Jurkat, Clone E6-1 (cell line): Measurements from ENCODE around the gene DROSHA. TPM values are rescaled to one million over a fixed set of nuclear protein-coding genes. Genes with fewer than 3 reads are reported as not detected.
"Not testable (repeated sequence)": the region's sequence is repeated elsewhere in the genome, so short reads cannot be mapped to it uniquely, and the experiment has no call there.

Source experiments
- DNase-seq: peaks from one replicate; pipeline ENCODE4 v3.0.0-alpha.2; 2011; ENCODE audit warnings: low read depth, low spot score
- H3K4me3 ChIP-seq: 2 replicates; pipeline ENCODE4 v1.5.1; 2011; ENCODE audit warnings: mild to moderate bottlenecking, low read length, control low read depth, moderate library complexity
- polyA plus RNA-seq: library from polyadenylated mRNA; unstranded; fragments of >200 nt; gene quantifications from one replicate; pipeline ENCODE4 v1.2.1, GENCODE V29; 2012; ENCODE audit warnings: missing spikeins; ENCODE audit not compliant: insufficient read length, insufficient read depth

DROSHA gene, protein sequence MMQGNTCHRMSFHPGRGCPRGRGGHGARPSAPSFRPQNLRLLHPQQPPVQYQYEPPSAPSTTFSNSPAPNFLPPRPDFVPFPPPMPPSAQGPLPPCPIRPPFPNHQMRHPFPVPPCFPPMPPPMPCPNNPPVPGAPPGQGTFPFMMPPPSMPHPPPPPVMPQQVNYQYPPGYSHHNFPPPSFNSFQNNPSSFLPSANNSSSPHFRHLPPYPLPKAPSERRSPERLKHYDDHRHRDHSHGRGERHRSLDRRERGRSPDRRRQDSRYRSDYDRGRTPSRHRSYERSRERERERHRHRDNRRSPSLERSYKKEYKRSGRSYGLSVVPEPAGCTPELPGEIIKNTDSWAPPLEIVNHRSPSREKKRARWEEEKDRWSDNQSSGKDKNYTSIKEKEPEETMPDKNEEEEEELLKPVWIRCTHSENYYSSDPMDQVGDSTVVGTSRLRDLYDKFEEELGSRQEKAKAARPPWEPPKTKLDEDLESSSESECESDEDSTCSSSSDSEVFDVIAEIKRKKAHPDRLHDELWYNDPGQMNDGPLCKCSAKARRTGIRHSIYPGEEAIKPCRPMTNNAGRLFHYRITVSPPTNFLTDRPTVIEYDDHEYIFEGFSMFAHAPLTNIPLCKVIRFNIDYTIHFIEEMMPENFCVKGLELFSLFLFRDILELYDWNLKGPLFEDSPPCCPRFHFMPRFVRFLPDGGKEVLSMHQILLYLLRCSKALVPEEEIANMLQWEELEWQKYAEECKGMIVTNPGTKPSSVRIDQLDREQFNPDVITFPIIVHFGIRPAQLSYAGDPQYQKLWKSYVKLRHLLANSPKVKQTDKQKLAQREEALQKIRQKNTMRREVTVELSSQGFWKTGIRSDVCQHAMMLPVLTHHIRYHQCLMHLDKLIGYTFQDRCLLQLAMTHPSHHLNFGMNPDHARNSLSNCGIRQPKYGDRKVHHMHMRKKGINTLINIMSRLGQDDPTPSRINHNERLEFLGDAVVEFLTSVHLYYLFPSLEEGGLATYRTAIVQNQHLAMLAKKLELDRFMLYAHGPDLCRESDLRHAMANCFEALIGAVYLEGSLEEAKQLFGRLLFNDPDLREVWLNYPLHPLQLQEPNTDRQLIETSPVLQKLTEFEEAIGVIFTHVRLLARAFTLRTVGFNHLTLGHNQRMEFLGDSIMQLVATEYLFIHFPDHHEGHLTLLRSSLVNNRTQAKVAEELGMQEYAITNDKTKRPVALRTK (N-terminal part only)
- 118 TPM for polyA plus RNA-seq

DNA sequence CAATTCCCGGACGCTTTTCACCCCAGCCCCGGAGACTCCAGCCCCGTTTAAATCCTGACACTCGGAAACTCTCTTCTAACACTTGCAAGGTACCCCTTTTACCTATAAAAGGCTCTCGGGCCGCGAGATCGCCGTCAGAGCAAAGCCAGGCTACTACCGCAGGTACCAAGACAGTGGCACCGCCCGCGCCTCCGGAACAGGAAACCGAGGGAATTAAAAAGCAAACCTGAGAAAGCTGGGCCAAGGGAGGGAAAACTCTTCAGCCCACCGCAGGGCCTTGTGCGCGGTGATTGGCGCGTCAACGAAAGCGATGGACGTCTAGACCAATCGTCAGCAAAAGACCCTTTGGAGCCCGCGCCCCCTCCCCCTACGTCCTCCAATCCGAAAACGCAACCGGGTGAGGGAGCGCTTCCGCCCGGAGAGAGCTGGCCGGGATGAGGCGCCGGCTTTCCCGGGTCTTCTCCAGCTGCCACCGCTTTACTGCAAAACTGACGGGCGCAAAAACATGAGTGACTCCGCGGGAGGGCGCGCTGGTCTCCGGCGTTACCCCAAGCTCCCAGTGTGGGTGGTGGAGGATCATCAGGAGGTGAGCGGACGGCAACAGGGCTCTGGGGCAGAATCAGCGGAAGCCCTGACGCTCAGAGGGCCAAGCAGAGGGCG, at the start of gene DROSHA, which contains the start of gene C5orf22:
Gene DROSHA (minus strand): TSS at position 206 of the 660 bp plus-strand sequence. CDS start 3,034 bp downstream, outside the sequence.
Gene C5orf22 (plus strand): TSS at position 414 of the 660 bp plus-strand sequence. CDS start 92 bp downstream, at position 506.
- peak within 1 kb of the TSS; percentile 99 for H3K4me3 ChIP-seq
- peak; percentile 96 for DNase-seq

DNA sequence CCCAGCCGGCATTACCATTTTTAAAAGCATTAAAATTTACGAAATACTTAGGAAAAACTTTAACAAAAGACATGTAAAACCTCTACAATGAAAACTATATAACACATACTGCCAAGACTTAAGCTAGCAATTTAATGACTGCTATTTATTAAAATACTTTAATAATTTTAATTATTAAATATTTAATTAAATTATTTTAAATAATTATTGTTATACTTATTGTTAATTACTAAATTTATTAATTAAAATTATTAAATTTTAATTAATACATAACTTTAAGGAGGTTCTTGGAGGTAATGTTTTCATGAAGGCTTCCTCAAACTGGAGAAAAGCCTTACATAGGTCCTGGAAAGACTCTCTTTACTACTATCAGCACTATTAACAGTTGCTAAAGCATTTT, 47.7 kb upstream of the DROSHA start:
- H3K4me3 ChIP-seq = no peak overlapping the region
- no peak for DNase-seq

DNA sequence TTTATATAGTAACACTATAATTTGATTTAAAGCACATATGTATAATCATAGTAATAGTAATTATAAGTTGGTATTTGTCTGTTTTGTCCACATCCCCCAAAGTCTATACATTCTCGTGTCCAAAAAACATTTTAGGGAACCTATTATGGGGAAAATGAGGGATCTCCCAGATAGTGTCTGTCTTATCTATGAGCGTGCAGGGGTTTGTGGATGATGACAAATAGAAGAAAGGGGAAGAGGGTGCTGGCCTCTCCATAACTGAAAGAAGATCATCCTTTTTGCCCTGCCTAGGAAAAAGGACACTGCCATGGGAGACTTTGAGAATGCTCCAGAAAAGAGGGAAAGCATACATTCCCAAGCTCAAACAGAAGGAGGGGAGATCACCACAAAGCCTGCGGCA, 45.5 kb upstream of the DROSHA start:
- no peak for DNase-seq

DNA sequence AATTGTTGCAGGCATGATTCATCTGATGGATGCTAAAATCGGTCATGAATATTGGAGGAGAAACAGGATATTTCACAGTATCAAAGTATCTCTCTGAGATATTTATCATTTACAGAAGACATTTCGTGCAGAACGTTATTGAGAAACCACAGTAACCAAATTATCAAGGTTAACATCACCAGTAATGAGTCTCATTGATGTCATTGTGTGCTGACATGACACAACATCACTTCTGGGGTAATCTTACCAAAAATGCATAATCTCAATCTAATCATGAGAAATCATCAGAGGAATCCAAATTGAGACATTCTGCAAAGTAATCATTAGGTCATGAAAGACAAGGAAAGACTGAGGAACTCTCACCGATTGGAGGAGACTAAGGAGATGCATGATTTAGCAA, 42.9 kb upstream of the DROSHA start:
- no peak overlapping the region for H3K4me3 ChIP-seq
- no peak for DNase-seq

More for the DNA sequence above, 45.5 kb upstream of the DROSHA start:
- H3K4me3 ChIP-seq = no peak overlapping the region

DNA sequence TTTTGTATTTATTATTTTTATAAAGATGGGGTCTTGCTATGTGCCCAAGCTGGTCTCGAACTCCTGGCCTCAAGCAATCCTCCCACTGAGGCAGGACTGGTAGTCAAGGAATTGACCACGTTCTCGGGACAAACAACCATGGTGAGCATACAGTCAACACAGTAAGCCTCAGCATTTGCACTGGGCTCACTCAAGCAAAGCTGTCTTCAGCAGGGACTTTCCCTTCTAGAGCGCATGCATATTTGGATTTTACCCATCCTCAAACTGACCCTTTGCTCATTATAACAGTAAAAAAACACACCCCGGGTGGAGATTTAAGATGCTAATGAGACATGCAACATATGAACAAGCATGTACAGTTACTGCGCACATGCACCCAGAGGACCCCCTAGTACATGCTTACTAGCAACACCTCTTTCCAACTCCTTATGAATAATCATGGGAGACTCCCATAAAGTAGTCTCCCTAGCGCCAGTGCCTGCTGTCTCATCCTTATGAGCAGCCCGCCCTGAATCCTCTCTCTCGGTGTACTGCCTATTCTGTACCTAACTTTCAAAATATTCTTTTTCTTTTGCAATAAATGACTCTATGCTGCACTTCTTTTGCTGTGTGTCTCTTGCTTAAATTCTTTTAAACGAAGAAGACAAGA, 41.7 kb upstream of the DROSHA start:
- DNase-seq = no peak
- H3K4me3 ChIP-seq = no peak overlapping the region

DNA sequence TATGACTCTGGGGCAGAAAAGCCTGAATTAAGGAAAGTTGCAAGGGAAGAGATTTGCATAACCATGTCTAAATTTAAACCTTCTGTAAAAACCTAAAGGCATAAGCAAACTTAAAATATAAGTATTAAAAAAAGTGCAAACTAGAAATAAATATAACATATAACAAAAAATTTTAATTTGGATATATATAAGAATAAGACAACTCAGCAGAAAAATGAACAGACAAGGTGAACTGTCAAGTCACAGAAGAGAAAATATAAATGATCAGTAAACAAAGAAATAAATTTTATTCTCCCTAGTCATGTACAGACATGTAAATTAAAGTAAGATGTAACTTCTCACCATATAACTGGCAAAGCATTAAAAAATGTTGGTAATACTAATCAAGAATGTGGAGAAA, 37.2 kb upstream of the DROSHA start:
- no peak overlapping the region for H3K4me3 ChIP-seq
- DNase-seq = no peak

DNA sequence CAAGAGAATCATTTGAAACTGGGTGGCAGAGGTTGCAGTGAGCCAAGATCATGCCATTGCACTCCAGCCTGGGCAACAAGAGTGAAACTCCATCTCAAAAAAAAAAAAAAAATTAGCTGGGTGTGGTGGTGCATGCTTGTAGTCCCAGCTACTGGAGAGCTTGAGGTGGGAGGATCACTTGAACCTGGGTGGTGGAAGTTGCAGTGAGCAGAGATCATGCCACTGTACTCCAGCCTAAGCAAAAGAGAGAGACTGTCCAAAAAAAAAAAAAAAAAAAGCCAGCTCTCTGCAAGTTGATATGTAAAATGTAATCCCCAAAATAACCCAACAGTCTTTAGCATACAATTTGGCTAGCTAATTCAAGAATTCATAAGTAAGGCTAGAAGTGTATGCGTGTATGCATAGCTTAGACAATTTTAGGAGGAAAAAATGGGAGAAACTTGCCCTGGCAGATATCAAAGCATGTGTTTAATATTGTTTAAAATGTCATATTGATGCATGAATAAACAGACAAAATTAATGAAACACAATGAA, 36.5 kb upstream of the DROSHA start:
- no peak for DNase-seq
- no peak overlapping the region for H3K4me3 ChIP-seq

DNA sequence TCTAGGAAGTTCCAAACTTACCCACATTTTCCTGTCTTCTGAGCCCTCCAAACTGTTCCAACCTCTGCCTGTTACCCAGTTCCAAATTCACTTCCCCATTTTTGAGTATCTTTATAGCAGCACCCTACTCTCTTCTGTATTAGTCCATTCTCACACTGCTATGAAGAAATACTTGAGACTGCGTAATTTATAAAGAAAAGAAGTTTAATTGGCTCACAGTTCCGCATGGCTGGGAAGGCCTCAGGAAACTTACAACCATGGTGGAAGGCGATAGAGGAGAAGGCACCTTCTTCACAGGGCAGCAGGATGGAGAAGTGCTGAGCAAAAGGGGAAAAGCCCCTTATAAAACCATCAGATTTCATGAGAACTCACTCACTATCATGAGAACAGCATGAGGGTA, 34.5 kb upstream of the DROSHA start:
- not testable (repeated sequence) for DNase-seq, H3K4me3 ChIP-seq

DNA sequence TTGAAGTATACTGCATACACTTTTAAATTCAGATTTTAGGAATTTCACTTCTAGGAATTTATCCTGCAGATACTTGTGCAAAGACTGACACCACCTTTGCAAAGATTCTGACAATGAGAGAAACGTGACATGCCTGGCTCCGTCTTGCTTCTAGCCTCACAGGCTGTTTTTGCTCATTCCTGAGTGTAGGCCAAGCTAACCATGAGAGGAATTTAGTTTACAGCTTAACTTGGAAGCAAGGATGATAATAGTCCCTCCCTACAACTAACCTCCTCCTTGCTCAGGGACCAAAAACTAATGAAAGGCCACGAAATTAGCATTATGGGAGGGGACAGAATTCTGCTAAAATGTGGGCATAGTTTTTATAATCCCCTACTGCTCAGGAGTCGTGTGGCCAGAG, 31.3 kb upstream of the DROSHA start:
- DNase-seq = no peak
- no peak overlapping the region for H3K4me3 ChIP-seq

DNA sequence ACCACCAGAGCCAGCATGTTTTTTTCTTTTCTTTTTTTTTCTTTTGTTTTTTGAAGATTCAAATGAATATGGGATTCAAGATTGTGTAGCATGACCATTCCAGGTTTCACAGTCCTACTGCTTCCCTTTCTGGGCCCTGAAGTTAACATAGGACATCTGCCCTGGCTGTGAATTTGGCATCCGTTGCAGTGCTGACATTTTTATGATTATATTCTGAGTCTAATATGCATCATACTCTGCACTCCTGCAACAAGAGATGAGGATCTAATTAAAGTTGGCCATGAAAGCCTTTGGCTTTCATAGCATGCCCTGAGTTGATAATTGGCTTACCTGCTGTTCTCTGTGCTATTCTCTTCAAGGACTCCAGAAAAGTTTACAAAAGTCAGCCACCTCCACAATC, 30.1 kb upstream of the DROSHA start:
- H3K4me3 ChIP-seq = no peak overlapping the region
- no peak for DNase-seq

DNA sequence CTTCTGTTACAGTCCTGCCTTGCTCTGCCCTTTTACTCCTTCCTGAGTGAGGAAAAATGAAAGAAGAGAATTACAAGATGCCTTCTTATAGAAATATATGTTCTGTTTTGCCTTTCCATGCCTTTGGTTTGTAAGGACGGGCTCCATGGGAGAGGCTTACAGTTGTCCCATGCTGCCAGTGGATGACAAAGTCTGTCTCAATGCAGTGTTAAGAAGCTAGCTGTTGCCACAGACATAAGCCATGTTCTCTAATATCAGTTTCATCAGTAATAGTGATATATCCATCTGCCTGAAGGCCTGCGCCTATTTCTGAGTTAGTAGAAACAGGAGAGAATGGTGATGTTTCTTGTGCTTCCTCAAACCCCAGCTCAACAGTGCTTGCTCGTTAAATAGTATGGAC, 28.0 kb upstream of the DROSHA start:
- no peak overlapping the region for H3K4me3 ChIP-seq
- DNase-seq = no peak

DNA sequence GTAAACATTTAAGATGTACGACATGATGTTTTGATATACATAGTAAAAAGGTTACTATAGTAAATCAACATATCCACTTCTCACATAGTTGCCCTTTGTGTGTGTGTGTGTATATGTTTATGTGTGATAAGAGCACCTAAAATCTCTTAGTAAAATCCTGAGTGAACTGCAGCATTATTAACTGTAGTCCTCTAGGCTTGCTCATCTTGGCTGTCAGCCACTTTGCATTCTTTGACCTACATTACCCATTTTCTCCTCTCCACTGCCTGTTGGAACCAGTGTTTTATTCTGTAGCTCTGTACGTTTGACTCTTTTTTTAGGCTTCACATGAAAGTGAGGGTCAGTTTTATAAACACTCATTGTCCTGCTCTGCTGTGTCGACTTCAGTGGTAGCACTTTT, 24.6 kb upstream of the DROSHA start:
- H3K4me3 ChIP-seq = no peak overlapping the region
- no peak for DNase-seq

DNA sequence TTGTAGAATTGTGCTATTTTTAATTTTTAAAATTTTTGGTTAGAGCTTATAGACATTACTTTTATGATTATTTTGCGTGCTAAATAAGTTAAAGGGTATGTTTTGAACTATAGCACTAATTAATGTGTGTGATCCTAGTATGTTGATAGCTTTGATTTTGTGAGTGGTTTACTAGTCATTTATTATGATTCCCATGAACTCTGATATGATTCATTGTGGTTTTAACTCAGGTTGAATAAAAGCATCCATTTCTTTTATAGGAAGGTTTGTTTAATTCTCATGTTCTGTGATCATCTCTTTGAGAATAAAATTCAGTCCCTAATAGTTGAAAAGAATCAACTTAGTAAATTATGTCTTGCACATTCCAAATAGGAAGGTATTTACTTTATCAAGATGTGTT, 22.7 kb upstream of the DROSHA start:
- no peak for DNase-seq
- no peak overlapping the region for H3K4me3 ChIP-seq

DNA sequence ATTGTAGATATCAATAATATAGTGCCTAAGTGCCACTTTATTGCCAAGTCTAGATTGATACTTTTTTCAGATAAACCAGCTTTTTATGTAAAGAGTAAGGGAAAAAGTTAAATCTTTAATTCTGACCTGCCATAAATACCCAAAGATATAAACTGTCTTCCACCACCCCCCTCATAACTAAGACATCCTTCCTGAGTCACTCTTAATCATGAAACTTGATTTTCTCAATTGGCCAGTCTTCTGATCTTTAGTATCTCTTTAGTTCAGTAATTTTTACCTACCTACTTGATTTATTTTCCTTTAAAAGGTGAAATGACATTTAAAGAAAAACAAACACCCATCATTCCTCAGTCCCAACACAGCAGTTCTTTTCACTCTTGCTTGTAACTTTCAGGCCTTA, 22.0 kb upstream of the DROSHA start:
- no peak overlapping the region for H3K4me3 ChIP-seq
- no peak for DNase-seq

DNA sequence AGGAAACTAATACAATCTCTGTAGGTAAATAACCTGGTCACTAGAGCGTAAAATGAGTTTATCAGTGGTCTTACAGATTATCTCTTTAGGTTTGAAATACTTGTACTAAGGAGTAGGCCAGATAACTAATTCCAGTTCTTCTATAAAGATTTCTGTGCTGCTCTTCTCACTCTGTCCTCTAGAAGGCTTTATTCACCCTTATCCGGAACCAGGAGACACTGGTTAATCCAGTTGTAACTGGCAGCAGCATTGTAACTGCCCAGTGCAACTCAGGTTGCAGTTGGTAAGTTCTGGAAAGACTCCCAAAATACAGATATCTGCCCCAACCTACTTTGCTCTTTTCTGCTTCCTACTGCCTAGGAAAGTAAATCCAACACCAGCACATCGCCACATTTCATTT, 20.0 kb upstream of the DROSHA start:
- DNase-seq = no peak
- no peak overlapping the region for H3K4me3 ChIP-seq

DNA sequence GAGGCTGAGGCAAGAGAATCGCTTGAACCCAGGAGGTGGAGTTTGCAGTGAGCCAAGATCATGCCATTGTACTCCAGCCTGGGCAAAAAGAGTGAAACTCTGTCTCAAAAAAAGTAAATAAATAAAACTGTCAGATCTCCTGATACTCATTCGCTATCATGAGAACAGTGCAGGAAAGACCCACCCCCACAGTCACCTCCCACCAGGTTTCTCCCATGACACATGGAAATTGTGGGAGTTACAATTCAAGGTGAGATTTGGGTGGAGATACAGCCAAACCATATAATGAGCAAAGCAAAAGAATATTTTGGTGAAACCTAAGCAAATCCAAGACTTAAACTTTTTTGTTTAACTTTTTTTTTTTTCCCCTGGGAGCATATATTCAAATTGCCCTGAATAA, 17.2 kb upstream of the DROSHA start:
- not testable (repeated sequence) for H3K4me3 ChIP-seq, DNase-seq

DNA sequence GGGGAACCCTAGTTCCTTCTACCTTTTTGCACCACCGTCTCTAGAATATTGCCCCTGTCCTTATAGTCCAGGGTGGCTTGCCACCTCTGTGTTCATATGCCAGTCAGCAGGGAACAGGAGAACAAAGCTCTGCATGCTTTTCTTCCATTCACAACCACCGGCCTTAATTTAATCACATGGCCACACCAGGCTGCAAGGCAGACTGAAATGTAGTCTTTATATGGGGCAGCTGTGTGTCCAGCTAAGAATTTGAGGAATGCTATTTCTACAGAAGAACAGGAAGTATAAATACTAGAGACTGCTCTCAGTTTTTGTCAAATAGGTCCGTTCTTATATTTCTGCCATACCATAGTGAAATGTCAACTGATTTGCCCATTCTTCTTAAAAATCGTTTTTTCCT, 6.0 kb upstream of the DROSHA start:
- H3K4me3 ChIP-seq = no peak overlapping the region
- no peak for DNase-seq

DNA sequence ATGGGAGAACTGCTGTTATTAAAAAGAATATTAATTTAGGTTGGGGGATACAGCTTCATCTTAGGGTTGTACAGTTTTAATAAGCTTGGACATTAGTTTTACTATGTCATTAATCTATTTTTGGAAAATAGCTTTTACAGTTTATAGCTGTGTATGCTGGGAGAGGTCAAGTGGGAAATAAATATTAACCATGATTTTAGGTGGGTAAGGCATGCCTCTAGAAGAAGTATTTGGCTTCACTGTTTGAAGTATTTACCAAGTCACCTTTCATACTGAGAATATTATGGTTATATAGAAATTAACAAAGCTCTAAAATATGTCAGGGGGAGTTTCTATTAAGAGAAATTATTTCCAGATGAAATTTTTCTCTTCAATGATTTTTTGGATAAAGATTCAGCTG, 5.5 kb upstream of the DROSHA start:
- no peak for DNase-seq
- no peak overlapping the region for H3K4me3 ChIP-seq
